HepG2 (cell line): Measurements from ENCODE around the gene SNRNP27. TPM values are rescaled to one million over a fixed set of nuclear protein-coding genes. Genes with fewer than 3 reads are reported as not detected.
A peak's percentile ranks its signal among the peaks of the same experiment; 100 is the strongest.

Experiments used
- CREM ChIP-seq, 2 experiments: sonication (generic) in 1 of 2; formaldehyde crosslinking in 1 of 2; IDR thresholded peaks; 2 replicates each; pipeline versions ENCODE4 v1.4.0 to v1.6.1; 2016 to 2020; ENCODE audit warnings: antibody characterized with exemption in 1 of 2, mild to moderate bottlenecking in 1 of 2, missing genetic modification reagents in 1 of 2
- DNMT3B ChIP-seq: conservative IDR thresholded peaks from 2 replicates; pipeline ENCODE4 v1.6.1; 2016; ENCODE audit warnings: missing biosample characterization, control low read depth
- HMG20A ChIP-seq: IDR thresholded peaks from 2 replicates; pipeline ENCODE4 v1.6.1; 2016; ENCODE audit warnings: borderline replicate concordance
- KDM4B ChIP-seq: sonication (generic); formaldehyde crosslinking; IDR thresholded peaks from 2 replicates; pipeline ENCODE4 v1.4.0; 2020; ENCODE audit warnings: missing genetic modification reagents
- KDM5B ChIP-seq: sonication (generic); formaldehyde crosslinking; IDR thresholded peaks from 2 replicates; pipeline ENCODE4 v1.4.0; 2020; ENCODE audit warnings: missing genetic modification reagents, mild to moderate bottlenecking, borderline replicate concordance
- MBD4 ChIP-seq: IDR thresholded peaks from 2 replicates; pipeline ENCODE4 v1.6.1; 2012; ENCODE audit warnings: low read length, inconsistent platforms, borderline replicate concordance
- MIER3 ChIP-seq: IDR thresholded peaks from 2 replicates; pipeline ENCODE4 v1.6.1; 2016; ENCODE audit warnings: missing compliant biosample characterization, borderline replicate concordance
- NR2F1 ChIP-seq, 2 experiments: fragments of 450-650 bp in 1 of 2; formaldehyde crosslinking in 1 of 2; IDR thresholded peaks; 2 replicates each; pipeline versions ENCODE4 v1.5.0 to v1.6.1; 2016 to 2020; ENCODE audit warnings: mild to moderate bottlenecking in 1 of 2, missing compliant biosample characterization in 1 of 2, missing genetic modification reagents in 1 of 2, moderate library complexity in 1 of 2
- PHF20 ChIP-seq: sonication (generic); formaldehyde crosslinking; IDR thresholded peaks from 2 replicates; pipeline ENCODE4 v1.5.0; 2020; ENCODE audit warnings: mild to moderate bottlenecking, missing genetic modification reagents
- SMAD3 ChIP-seq: sonication (generic); formaldehyde crosslinking; IDR thresholded peaks from 2 replicates; pipeline ENCODE4 v1.4.0; 2020; ENCODE audit warnings: missing genetic modification reagents
- SP140L ChIP-seq: sonication (generic); formaldehyde crosslinking; IDR thresholded peaks from 2 replicates; pipeline ENCODE4 v1.4.0; 2020; ENCODE audit warnings: missing genetic modification reagents, borderline replicate concordance
- ZFP36L1 ChIP-seq: sonication (generic); formaldehyde crosslinking; IDR thresholded peaks from 2 replicates; pipeline ENCODE4 v1.8.0; 2022; ENCODE audit warnings: mild to moderate bottlenecking, missing genetic modification reagents, moderate library complexity
- ZNF547 ChIP-seq: sonication (generic); formaldehyde crosslinking; IDR thresholded peaks from 2 replicates; pipeline ENCODE4 v1.5.1; 2020; ENCODE audit warnings: mild to moderate bottlenecking, missing genetic modification reagents
- ZNF556 ChIP-seq: sonication (generic); formaldehyde crosslinking; IDR thresholded peaks from 2 replicates; pipeline ENCODE4 v1.4.0; 2020; ENCODE audit warnings: mild to moderate bottlenecking, missing genetic modification reagents, borderline replicate concordance
- ZNF569 ChIP-seq: sonication (generic); formaldehyde crosslinking; IDR thresholded peaks from 2 replicates; pipeline ENCODE4 v1.5.0; 2020; ENCODE audit warnings: mild to moderate bottlenecking, missing genetic modification reagents, moderate library complexity, borderline replicate concordance
- ZNF577 ChIP-seq: sonication (generic); formaldehyde crosslinking; IDR thresholded peaks from 2 replicates; pipeline ENCODE4 v1.4.0; 2020; ENCODE audit warnings: mild to moderate bottlenecking, low read depth, missing genetic modification reagents, borderline replicate concordance
- ZNF614 ChIP-seq: IDR thresholded peaks from 2 replicates; pipeline ENCODE4 v1.6.1; 2018; ENCODE audit warnings: missing biosample characterization, missing genetic modification reagents, inconsistent platforms, borderline replicate concordance
- ZSCAN25 ChIP-seq: sonication (generic); formaldehyde crosslinking; IDR thresholded peaks from 2 replicates; pipeline ENCODE4 v1.8.0; 2022; ENCODE audit warnings: mild to moderate bottlenecking, missing genetic modification reagents
- polyA plus RNA-seq, 8 experiments: library from polyadenylated mRNA; depleted of rRNA in 3 of 8; stranded (reverse) in 7 of 8; unstranded in 1 of 8; fragments of >200 nt; fragmentation: Illumina TruSeq in 4 of 8; extraction: Trizol in 4 of 8; gene quantifications; 2 replicates each; pipeline versions ENCODE4 v1.2.1 to v1.2.3, GENCODE V29; 2011 to 2016; ENCODE audit warnings: low read depth in 4 of 8, missing spikeins in 1 of 8, mixed read lengths in 1 of 8; ENCODE audit not compliant: insufficient read depth in 1 of 8
- total RNA-seq, 5 experiments: library from RNA; depleted of rRNA; stranded (reverse); fragments of >200 nt; fragmentation: Illumina TruSeq; extraction: Trizol; gene quantifications; 2 replicates each; pipeline ENCODE4 v1.2.3, GENCODE V29; 2016; ENCODE audit warnings: low read depth in 1 of 5
- TF ChIP-seq, protein P1 (sequence below): sonication (generic); formaldehyde crosslinking; IDR thresholded peaks from 2 replicates; pipeline ENCODE4 v1.5.0; 2020; ENCODE audit warnings: mild to moderate bottlenecking, missing genetic modification reagents, borderline replicate concordance
- TF ChIP-seq, protein P2 (sequence below): sonication (generic); formaldehyde crosslinking; IDR thresholded peaks from 2 replicates; pipeline ENCODE4 v1.5.0; 2020; ENCODE audit warnings: missing genetic modification reagents
- TF ChIP-seq, protein P3 (sequence below): sonication (generic); formaldehyde crosslinking; IDR thresholded peaks from 2 replicates; pipeline ENCODE4 v1.4.0; 2020; ENCODE audit warnings: missing genetic modification reagents
- TF ChIP-seq, protein P4 (sequence below): sonication (generic); formaldehyde crosslinking; IDR thresholded peaks from 2 replicates; pipeline ENCODE4 v1.5.1; 2020; ENCODE audit warnings: missing genetic modification reagents, mild to moderate bottlenecking, borderline replicate concordance

Gene SNRNP27
- total and polyA plus RNA-seq, 2 of the 13 experiments (the other 11 are each of a cell fraction or from before 2014, with no cell fraction given): 49.8 to 54.6 TPM

DNA sequence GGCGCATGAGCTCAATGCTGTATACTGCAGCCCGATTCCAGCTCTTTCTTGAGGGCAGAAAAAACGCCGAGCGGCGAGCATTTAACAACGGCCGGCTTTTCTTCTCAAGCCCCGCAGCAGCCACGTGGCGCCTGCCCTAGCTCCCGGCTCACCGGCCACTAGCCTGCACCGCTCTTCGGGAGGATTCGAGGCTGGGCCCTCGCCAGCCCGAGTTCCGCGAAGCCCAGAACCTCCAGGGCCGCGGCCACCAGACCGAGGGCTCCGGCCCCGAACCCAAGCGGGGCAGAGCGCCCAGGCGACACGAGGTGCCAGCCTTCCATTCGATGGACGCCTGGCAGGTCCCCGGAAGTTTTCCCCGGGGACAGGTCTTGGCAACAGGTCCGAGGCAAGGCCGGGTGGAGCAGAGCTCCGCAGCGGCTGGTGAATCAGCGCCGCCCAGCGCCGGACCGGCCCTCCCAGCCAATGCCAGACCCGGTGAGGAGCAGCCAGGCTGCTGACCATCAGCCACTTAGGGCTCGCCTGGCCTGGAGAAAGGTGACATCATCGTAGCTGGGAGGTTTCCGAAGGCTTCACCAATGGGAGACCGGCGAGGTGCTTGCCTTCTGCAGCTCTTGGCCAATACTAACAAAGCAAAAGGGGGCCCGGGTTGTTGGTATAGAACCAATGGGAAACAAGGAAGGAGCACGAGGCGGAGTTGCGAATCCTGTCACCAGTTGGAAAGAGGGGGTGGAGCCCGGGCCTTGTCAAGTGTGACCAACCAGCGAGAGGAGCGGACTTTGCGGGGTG, 20.6 kb downstream of the SNRNP27 start (continued):
- TF ChIP-seq, protein P1, sequence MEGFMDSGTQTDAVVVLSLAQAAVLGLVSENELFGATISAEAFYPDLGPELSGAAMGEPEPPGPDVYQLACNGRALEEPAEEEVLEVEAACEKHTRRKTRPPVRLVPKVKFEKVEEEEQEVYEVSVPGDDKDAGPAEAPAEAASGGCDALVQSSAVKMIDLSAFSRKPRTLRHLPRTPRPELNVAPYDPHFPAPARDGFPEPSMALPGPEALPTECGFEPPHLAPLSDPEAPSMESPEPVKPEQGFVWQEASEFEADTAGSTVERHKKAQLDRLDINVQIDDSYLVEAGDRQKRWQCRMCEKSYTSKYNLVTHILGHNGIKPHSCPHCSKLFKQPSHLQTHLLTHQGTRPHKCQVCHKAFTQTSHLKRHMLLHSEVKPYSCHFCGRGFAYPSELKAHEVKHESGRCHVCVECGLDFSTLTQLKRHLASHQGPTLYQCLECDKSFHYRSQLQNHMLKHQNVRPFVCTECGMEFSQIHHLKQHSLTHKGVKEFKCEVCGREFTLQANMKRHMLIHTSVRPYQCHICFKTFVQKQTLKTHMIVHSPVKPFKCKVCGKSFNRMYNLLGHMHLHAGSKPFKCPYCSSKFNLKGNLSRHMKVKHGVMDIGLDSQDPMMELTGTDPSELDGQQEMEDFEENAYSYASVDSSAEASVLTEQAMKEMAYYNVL (CRISPR knock-in tag): no peak
- TF ChIP-seq SP140L (CRISPR knock-in tag) (0 out of 2 replicates have a peak, but pooled peaks have one; percentile 32), HMG20A (CRISPR knock-in tag) (no peak; the same call in 1 of the 2 replicates), KDM4B (CRISPR knock-in tag) (peak; percentile 86), KDM5B (CRISPR knock-in tag) (peak; percentile 96), DNMT3B (CRISPR knock-in tag) (peak; percentile 99), ZNF569 (no peak; the same call in 1 of the 2 replicates), ZNF577 (CRISPR knock-in tag) (peak; percentile 82; the same call in 1 of the 2 replicates), CREM (IDR thresholded peaks at IDR 0.05) (peak; percentile 84), CREM (CRISPR knock-in tag; IDR thresholded peaks at IDR 0.05) (no peak), SMAD3 (CRISPR knock-in tag) (peak; percentile 87), ZNF614 (CRISPR knock-in tag) (peak; percentile 97), MBD4 (no peak), PHF20 (CRISPR knock-in tag) (peak; percentile 25; the same call in 1 of the 2 replicates), ZNF556 (CRISPR knock-in tag) (peak; percentile 93), ZFP36L1 (peak; percentile 97), MIER3 (CRISPR knock-in tag) (peak; percentile 57; the same call in 1 of the 2 replicates), NR2F1 (CRISPR knock-in tag; IDR thresholded peaks at IDR 0.05) (peak in 1 of 2 experiments; percentile 55; a peak in 1 of 4 replicates), ZSCAN25 (CRISPR knock-in tag) (peak; percentile 25; the same call in 1 of the 2 replicates), ZNF547 (CRISPR knock-in tag) (peak; percentile 85)
- TF ChIP-seq, protein P2, sequence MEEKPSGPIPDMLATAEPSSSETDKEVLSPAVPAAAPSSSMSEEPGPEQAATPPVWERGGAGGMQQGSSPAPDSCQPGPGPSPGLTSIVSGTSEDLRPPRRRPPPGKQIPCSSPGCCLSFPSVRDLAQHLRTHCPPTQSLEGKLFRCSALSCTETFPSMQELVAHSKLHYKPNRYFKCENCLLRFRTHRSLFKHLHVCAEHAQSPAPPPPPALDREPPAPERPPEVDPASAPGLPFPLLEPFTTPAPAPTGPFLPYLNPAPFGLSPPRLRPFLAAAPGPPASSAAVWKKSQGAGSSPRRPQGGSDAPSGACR (CRISPR knock-in tag): no peak; the same call in none of the 2 replicates
- TF ChIP-seq, protein P3, sequence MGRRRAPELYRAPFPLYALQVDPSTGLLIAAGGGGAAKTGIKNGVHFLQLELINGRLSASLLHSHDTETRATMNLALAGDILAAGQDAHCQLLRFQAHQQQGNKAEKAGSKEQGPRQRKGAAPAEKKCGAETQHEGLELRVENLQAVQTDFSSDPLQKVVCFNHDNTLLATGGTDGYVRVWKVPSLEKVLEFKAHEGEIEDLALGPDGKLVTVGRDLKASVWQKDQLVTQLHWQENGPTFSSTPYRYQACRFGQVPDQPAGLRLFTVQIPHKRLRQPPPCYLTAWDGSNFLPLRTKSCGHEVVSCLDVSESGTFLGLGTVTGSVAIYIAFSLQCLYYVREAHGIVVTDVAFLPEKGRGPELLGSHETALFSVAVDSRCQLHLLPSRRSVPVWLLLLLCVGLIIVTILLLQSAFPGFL (CRISPR knock-in tag): no peak; the same call in 1 of the 2 replicates
- TF ChIP-seq, protein P4, sequence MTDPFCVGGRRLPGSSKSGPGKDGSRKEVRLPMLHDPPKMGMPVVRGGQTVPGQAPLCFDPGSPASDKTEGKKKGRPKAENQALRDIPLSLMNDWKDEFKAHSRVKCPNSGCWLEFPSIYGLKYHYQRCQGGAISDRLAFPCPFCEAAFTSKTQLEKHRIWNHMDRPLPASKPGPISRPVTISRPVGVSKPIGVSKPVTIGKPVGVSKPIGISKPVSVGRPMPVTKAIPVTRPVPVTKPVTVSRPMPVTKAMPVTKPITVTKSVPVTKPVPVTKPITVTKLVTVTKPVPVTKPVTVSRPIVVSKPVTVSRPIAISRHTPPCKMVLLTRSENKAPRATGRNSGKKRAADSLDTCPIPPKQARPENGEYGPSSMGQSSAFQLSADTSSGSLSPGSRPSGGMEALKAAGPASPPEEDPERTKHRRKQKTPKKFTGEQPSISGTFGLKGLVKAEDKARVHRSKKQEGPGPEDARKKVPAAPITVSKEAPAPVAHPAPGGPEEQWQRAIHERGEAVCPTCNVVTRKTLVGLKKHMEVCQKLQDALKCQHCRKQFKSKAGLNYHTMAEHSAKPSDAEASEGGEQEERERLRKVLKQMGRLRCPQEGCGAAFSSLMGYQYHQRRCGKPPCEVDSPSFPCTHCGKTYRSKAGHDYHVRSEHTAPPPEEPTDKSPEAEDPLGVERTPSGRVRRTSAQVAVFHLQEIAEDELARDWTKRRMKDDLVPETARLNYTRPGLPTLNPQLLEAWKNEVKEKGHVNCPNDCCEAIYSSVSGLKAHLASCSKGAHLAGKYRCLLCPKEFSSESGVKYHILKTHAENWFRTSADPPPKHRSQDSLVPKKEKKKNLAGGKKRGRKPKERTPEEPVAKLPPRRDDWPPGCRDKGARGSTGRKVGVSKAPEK (CRISPR knock-in tag): peak; percentile 86; the same call in 1 of the 2 replicates
